ENCODE measurements around the gene KCNMB1.

DNA sequence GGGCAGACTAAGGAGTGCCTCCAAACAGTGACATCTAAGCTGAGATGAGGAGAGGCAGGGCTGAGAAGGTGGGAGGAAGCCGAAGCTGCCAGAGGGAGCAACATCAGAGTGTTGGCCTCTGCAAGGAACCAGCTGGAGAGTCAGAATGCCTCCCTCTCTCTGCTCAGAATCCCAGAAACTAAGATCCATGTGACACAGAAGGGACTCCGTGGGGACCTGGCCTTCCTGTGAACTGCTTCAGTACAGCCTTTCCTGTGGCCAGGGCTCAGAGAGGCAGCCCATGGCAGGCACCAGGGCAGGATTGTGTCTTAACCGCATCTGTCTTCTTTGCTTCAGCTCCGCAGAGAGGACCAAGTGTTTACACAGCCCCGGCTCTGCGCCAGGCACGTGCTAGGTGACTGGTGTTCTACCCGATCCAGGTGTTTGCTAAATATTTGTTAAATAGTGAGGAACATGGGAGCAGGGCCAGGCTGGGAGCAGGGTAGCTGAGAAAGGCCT lies 33.5 kb downstream of the KCNMB1 start:
- no peak for TF ChIP-seq POLR2AphosphoS5 (IDR thresholded peaks at IDR 0.05; ENCODE audit: insufficient read depth in 1 of 2, low read depth in 1 of 2)
- TF ChIP-seq, protein P1, sequence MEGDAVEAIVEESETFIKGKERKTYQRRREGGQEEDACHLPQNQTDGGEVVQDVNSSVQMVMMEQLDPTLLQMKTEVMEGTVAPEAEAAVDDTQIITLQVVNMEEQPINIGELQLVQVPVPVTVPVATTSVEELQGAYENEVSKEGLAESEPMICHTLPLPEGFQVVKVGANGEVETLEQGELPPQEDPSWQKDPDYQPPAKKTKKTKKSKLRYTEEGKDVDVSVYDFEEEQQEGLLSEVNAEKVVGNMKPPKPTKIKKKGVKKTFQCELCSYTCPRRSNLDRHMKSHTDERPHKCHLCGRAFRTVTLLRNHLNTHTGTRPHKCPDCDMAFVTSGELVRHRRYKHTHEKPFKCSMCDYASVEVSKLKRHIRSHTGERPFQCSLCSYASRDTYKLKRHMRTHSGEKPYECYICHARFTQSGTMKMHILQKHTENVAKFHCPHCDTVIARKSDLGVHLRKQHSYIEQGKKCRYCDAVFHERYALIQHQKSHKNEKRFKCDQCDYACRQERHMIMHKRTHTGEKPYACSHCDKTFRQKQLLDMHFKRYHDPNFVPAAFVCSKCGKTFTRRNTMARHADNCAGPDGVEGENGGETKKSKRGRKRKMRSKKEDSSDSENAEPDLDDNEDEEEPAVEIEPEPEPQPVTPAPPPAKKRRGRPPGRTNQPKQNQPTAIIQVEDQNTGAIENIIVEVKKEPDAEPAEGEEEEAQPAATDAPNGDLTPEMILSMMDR (IDR thresholded peaks at IDR 0.05), result no peak
